NT2/D1 (cell line): ENCODE data around the gene CORO2A.
"Not testable (repeated sequence)": the region's sequence is repeated elsewhere in the genome, so short reads cannot be mapped to it uniquely, and the experiment has no call there.

Experiments used
- DNase-seq: peaks from one replicate; pipeline ENCODE4 v3.0.0-alpha.2; 2011; ENCODE audit warnings: low read depth, low spot score
- H3K27me3 ChIP-seq: 2 replicates; pipeline ENCODE4 v1.6.0; 2011; ENCODE audit warnings: mild to moderate bottlenecking; ENCODE audit not compliant: insufficient read length, insufficient read depth
- H3K36me3 ChIP-seq: 2 replicates; pipeline ENCODE4 v1.6.1; 2011; ENCODE audit warnings: mild to moderate bottlenecking, low read length, mixed read lengths; ENCODE audit not compliant: insufficient read depth, insufficient read length
- H3K4me1 ChIP-seq: 2 replicates; pipeline ENCODE4 v1.5.1; 2011; ENCODE audit not compliant: insufficient read depth, insufficient read length
- H3K4me3 ChIP-seq: 2 replicates; pipeline ENCODE4 v1.5.1; 2011; ENCODE audit warnings: low read depth; ENCODE audit not compliant: insufficient read length
- H3K9ac ChIP-seq: 2 replicates; pipeline ENCODE4 v1.6.0; 2011; ENCODE audit warnings: low read depth; ENCODE audit not compliant: insufficient read length
- H3K9me3 ChIP-seq: 2 replicates; pipeline ENCODE4 v1.5.1; 2011; ENCODE audit warnings: mild to moderate bottlenecking, low read length; ENCODE audit not compliant: insufficient read depth
- SUZ12 ChIP-seq: IDR thresholded peaks from 2 replicates; pipeline ENCODE4 v1.6.1; 2011; ENCODE audit not compliant: insufficient read length, insufficient read depth; ENCODE audit errors: extremely low read depth
- YY1 ChIP-seq: IDR thresholded peaks from 2 replicates; pipeline ENCODE4 v1.6.1; 2011; ENCODE audit not compliant: insufficient read length, insufficient read depth
- ZNF274 ChIP-seq: IDR thresholded peaks from 2 replicates; pipeline ENCODE4 v1.6.1; 2011; ENCODE audit warnings: mild to moderate bottlenecking, low read depth, low read length

Gene CORO2A

DNA sequence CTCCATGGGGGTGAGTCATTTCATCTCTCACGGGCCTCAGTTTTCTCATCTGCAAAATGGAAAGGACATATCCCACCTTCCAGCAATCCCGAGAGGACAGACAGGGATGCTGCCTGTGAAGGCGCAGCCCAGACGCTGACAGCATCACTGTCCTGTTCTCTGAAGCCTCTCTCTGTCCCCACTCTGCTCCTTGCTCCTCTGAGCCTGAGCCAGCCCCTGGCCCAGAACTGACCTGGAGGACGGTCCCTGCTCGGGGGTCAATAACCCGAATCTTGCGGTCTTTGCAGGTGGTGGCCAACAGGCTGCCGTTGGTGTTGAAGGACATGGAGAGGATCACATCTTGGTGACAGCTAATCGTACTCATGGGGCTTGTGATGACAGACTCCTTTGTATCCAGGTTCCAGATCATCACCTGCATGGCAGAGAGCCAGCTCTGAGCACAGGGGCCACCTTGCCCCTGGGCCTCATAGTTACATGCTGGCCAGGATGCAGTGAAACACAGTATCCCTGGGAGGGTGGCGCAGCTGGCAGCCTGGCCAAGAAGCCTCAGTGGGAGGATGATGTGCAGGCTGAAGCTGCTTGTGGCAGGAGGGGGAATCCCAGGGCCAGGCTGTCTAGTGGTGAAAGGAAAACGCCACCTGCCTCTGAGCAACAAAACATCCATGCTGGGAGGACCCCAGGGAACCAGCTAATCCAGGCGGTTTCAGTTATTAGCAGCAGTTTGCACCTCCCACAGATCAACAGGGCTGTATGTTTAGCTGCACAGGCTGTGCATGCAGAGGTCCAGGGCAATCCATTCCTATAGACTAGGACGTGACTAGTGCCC is 59.4 kb downstream of the CORO2A start:
- Histone ChIP-seq H3K27me3 (no peaks in the 10 kb centered on the region), H3K4me3 (no peak overlapping the region), H3K9ac (no peak overlapping the region), H3K4me1 (peaks cover 6% of the 10 kb centered on the region), H3K9me3 (no peaks in the 10 kb centered on the region), H3K36me3 (peaks cover 79% of the 10 kb centered on the region)
- no peak for TF ChIP-seq ZNF274
- no peak for TF ChIP-seq SUZ12
- TF ChIP-seq YY1: no peak
- no peak for DNase-seq

DNA sequence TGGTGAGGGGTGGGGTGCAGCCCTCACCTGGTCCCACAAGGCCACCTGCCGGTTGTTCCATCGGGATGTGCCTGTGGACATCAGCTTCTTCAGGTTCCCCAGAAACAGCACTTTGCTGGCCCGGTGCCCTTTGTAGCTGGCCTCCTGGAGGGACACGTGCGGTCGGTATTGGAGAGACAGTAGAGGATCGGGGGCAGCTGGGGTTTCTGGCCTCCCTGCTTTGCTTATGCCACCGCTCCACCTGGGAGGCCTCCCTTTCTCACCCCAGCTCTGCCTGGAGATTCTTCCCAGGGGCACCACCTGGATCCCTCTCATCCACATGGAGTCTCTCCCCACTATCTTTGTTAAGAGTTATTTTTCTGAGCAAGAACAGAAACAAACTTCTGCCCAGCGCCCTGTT is 60.3 kb downstream of the CORO2A start:
- no peak for TF ChIP-seq ZNF274
- TF ChIP-seq SUZ12: no peak
- TF ChIP-seq YY1: no peak
- Histone ChIP-seq H3K4me1 (peaks cover 6% of the 10 kb centered on the region), H3K36me3 (peaks cover 78% of the 10 kb centered on the region), H3K9me3 (no peaks in the 10 kb centered on the region), H3K27me3 (no peaks in the 10 kb centered on the region), H3K4me3 (no peak overlapping the region), H3K9ac (no peak overlapping the region)
- no peak for DNase-seq

DNA sequence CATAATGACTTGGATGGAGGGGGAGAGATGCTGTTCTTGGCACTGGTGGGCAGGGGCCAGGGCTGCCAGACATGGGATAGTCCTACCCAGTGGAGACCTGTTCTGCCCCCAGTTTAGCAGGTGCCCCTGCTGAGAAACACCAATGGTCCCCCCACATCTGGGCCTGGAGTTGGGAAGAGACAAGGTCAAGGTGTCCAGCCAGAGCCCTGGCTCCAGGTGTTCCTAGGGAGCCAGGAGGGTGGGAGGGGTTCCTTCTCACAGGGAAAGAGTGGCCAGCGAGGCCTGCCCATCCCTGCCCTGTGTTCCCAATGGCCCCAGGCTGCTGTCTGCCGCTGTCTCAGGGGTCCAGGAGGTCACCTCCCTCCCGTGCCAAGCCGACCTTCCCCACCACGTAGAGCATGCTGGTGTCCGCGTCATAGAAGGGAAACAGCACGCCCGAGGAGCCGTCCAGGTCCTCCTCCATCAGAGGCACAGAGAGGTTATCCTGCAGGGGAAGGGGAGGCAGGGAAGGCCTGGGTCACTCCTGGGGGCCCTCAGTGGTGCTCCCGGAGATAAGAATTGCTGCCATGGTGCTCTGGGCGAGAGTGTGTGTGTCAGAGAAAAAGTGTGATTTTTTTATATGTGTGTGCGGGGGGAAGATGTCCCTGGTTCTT is 61.7 kb downstream of the CORO2A start:
- no peak for TF ChIP-seq ZNF274
- no peak for TF ChIP-seq SUZ12
- no peak for TF ChIP-seq YY1
- Histone ChIP-seq H3K27me3 (no peaks in the 10 kb centered on the region), H3K4me1 (peaks cover 6% of the 10 kb centered on the region), H3K9ac (no peak overlapping the region), H3K36me3 (peaks cover 77% of the 10 kb centered on the region), H3K9me3 (no peaks in the 10 kb centered on the region), H3K4me3 (no peak overlapping the region)
- DNase-seq: no peak

DNA sequence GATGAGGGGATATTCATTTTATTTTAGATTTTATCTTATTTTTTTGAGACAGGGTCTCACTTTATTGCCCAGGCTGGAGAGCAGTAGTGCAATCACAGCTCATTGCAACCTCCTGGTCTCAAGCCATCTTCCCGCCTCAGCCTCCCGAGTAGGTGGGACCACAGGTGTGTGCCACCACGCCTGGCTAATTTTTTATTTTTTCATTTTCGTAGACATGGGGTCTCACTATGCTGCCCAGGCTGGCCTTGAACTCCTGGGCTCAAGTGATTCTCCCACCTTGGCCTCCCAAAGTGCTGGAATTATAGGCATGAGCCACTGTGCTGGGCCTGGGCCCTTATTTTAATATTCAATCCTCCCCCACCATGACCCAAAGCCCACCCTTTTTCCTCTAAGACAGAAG is 62.4 kb downstream of the CORO2A start:
- H3K27me3 ChIP-seq, H3K4me3 ChIP-seq, DNase-seq, H3K4me1 ChIP-seq, H3K9me3 ChIP-seq, H3K9ac ChIP-seq: not testable (repeated sequence)
- peaks cover 75% of the 10 kb centered on the region for H3K36me3 ChIP-seq

DNA sequence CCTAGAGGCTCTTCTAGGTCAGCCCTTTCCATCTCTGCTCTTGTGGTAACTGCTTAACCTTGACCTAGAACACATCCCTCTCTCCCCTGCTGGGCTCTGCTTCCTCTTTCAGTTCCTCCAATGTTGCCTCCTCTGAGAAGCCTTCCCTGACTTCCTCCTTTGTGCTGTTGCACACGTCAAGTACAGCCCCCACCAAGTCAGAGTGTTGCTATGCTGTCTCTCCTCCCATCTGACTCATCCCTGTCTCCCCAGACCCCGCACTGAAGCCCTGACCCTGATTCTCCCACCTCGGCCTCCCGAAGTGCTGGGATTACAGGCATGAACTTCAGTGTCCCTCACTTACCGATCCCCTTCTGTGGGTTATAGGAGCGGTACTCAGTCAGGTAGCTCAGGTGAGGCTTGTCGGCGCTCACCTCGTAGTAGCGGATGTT is 63.0 kb downstream of the CORO2A start:
- Histone ChIP-seq H3K27me3 (no peaks in the 10 kb centered on the region), H3K9ac (no peak overlapping the region), H3K4me3 (no peak overlapping the region), H3K9me3 (no peaks in the 10 kb centered on the region), H3K4me1 (peaks cover 6% of the 10 kb centered on the region), H3K36me3 (peaks cover 75% of the 10 kb centered on the region)
- TF ChIP-seq SUZ12 (no peak), YY1 (no peak), ZNF274 (no peak)
- DNase-seq: no peak

DNA sequence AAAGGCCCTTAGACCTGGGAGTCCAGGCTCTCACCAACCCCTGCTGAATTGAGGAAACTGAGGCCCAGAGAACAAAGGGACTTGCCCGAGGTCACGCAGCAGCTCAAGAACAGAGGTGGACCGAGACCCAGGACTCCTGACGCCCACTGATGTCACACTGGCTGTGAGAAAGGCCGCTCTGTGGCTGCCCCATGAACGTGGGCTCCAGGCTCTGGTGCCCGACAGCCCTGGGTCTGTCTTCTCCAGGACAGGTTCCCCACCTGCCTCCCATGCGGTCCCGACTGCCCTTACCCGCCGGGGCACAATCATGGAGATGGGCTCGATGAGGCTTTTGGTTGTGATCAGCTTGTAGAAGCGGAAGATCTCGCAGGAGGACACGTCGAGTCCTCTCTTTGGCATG is 64.1 kb downstream of the CORO2A start:
- H3K4me3 ChIP-seq: no peak overlapping the region
- no peak overlapping the region for H3K9ac ChIP-seq
- no peaks in the 10 kb centered on the region for H3K9me3 ChIP-seq
- H3K36me3 ChIP-seq: peaks cover 67% of the 10 kb centered on the region
- peaks cover 6% of the 10 kb centered on the region for H3K4me1 ChIP-seq
- H3K27me3 ChIP-seq: no peaks in the 10 kb centered on the region
- no peak for DNase-seq
- no peak for TF ChIP-seq ZNF274
- no peak for TF ChIP-seq SUZ12

DNA sequence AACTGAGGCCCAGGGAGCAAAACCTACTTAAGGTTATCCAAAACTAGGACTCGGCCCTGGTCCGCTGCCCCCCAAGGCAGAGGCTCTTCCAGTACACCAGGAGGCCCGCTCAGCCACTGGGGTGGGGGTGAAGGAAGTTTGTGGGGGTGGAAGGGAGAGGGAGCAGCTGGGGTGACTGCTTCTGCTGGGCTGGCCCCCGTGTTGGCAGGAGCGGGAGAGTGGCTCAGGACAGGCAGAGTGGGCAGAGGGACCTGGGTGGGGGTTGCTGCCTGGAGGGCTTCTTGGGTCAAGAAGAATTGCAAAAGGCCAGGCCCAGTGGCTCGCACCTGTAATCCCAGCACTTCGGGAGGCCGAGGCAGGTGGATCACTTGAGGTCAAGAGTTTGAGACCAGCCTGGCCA is 65.2 kb downstream of the CORO2A start:
- Histone ChIP-seq H3K4me3 (no peak overlapping the region), H3K9ac (no peak overlapping the region), H3K36me3 (peaks cover 65% of the 10 kb centered on the region), H3K9me3 (no peaks in the 10 kb centered on the region), H3K4me1 (peaks cover 6% of the 10 kb centered on the region), H3K27me3 (no peaks in the 10 kb centered on the region)
- DNase-seq: no peak
- TF ChIP-seq SUZ12 (no peak), YY1 (no peak), ZNF274 (no peak)
